Calu3 (cell line): Measurements from ENCODE around the gene OSBP2. TPM values are rescaled to one million over a fixed set of nuclear protein-coding genes. Genes with fewer than 3 reads are reported as not detected.

Experiments used
- BruUV-seq: library from RNA; stranded (reverse); fragments of 400-500 nt; replicated peaks from 2 replicates; lab custom pipeline; 2021; lab: Mats Ljungman, UMichigan
- CTCF ChIA-PET: fragments of 300-600 bp; sonication (Branson Sonifier 250); formaldehyde crosslinking; loops from one replicate; lab custom pipeline; 2022; ENCODE audit warnings: antibody characterized with exemption; lab: Charles Lee
- DNase-seq: peaks from one replicate; pipeline ENCODE4 v3.0.0; 2022
- H3K27ac Mint-ChIP-seq: one replicate; pipeline ENCODE4 v1.8.0; 2022; ENCODE audit warnings: mixed read lengths; ENCODE audit not compliant: unreplicated experiment
- H3K27me3 Mint-ChIP-seq: one replicate; pipeline ENCODE4 v1.8.0; 2022; ENCODE audit warnings: mixed read lengths; ENCODE audit not compliant: unreplicated experiment
- H3K36me3 Mint-ChIP-seq: one replicate; pipeline ENCODE4 v1.8.0; 2022; ENCODE audit warnings: mild to moderate bottlenecking, moderate library complexity, mixed read lengths; ENCODE audit not compliant: insufficient read depth, unreplicated experiment
- H3K4me1 Mint-ChIP-seq: one replicate; pipeline ENCODE4 v1.8.0; 2022; ENCODE audit warnings: mild to moderate bottlenecking, low read depth, mixed read lengths; ENCODE audit not compliant: unreplicated experiment
- H3K4me3 Mint-ChIP-seq: one replicate; pipeline ENCODE4 v1.8.0; 2022; ENCODE audit warnings: mild to moderate bottlenecking, low read depth, moderate library complexity, mixed read lengths; ENCODE audit not compliant: unreplicated experiment
- H3K9me3 Mint-ChIP-seq: one replicate; pipeline ENCODE4 v1.8.0; 2022; ENCODE audit warnings: low read depth, mixed read lengths; ENCODE audit not compliant: unreplicated experiment
- CTCF ChIP-seq: fragments of 200-600 bp; IDR thresholded peaks from one replicate; pipeline ENCODE4 v1.8.0; 2022; ENCODE audit warnings: antibody characterized with exemption; ENCODE audit not compliant: unreplicated experiment
- intact Hi-C: fragments of 100-400 bp; cut with micrococcal nuclease; formaldehyde crosslinking; loops from one replicate; pipeline ENCODE4 v1.10.0; 2022; ENCODE audit not compliant: unreplicated experiment
- total RNA-seq: library from RNA; stranded (reverse); gene quantifications from 2 replicates; pipeline ENCODE4 v1.2.3, GENCODE V29; 2022

OSBP2 gene
- total RNA-seq, 1 experiment from 2014 or later = 5.2 TPM

- no peaks in the 10 kb centered on the region for H3K9me3 Mint-ChIP-seq
- H3K36me3 Mint-ChIP-seq = no peaks in the 10 kb centered on the region
- H3K27me3 Mint-ChIP-seq = no peaks in the 10 kb centered on the region
- no peak overlapping the region for H3K4me3 Mint-ChIP-seq
- BruUV-seq = no TSS peak
- H3K27ac Mint-ChIP-seq = no peak overlapping the region
- no peak for DNase-seq
- CTCF ChIA-PET = interaction anchor here (1.2 kb wide), 1 partner anchor 136 kb away, joined by 5 read pairs; the partner anchor contains the start of gene TCN2
- TF ChIP-seq CTCF = no peak
- intact Hi-C loops = no loop called here
- no peaks in the 10 kb centered on the region for H3K4me1 Mint-ChIP-seq
These were observed 48.8 kb downstream of the OSBP2 start for GRCh38 chr22:30743257-30744020.

GRCh38 chr22:30744224-30744623 lies 49.5 kb downstream of the OSBP2 start:
- Mint-ChIP-seq H3K9me3 (no peaks in the 10 kb centered on the region), H3K27ac (no peak overlapping the region), H3K4me1 (no peaks in the 10 kb centered on the region), H3K27me3 (no peaks in the 10 kb centered on the region), H3K36me3 (no peaks in the 10 kb centered on the region), H3K4me3 (no peak overlapping the region)
- TF ChIP-seq CTCF = no peak
- no TSS peak for BruUV-seq
- CTCF ChIA-PET = interaction anchor here (1.2 kb wide), 1 partner anchor 137 kb away, joined by 5 read pairs; the partner anchor contains the start of gene TCN2
- no peak for DNase-seq
- intact Hi-C loops = no loop called here

GRCh38 chr22:30747493-30747892 lies 52.8 kb downstream of the OSBP2 start:
- no TSS peak for BruUV-seq
- DNase-seq = no peak
- CTCF ChIA-PET = no interaction called here
- intact Hi-C loops = no loop called here
- Mint-ChIP-seq H3K27me3 (no peaks in the 10 kb centered on the region), H3K27ac (no peak overlapping the region), H3K9me3 (no peaks in the 10 kb centered on the region), H3K4me1 (no peaks in the 10 kb centered on the region), H3K36me3 (no peaks in the 10 kb centered on the region), H3K4me3 (no peak overlapping the region)
- no peak for TF ChIP-seq CTCF

GRCh38 chr22:30749272-30749671 lies 54.6 kb downstream of the OSBP2 start:
- TF ChIP-seq CTCF = no peak
- H3K36me3 Mint-ChIP-seq = no peaks in the 10 kb centered on the region
- intact Hi-C loops = no loop called here
- H3K4me3 Mint-ChIP-seq = no peak overlapping the region
- no peak for DNase-seq
- no peaks in the 10 kb centered on the region for H3K27me3 Mint-ChIP-seq
- CTCF ChIA-PET = no interaction called here
- no TSS peak for BruUV-seq
- H3K27ac Mint-ChIP-seq = no peak overlapping the region
- no peaks in the 10 kb centered on the region for H3K4me1 Mint-ChIP-seq
- H3K9me3 Mint-ChIP-seq = no peaks in the 10 kb centered on the region
